Muscle of back (tissue), 11 donors: ENCODE results near the gene MYOG. TPM values are rescaled to one million over a fixed set of nuclear protein-coding genes. Genes with fewer than 3 reads are reported as not detected.

Experiments
- DNase-seq, 3 donors: peaks; one replicate each; pipeline versions ENCODE4 v3.0.0 to v3.0.0-alpha.2; 2013
- polyA plus RNA-seq, 10 donors: library from polyadenylated mRNA; unstranded; fragments of 120-200 nt; gene quantifications; one replicate each; pipeline ENCODE4 v1.2.1, GENCODE V29; 2013; ENCODE audit not compliant: insufficient read length in 10 of 10

The MYOG gene
- polyA plus RNA-seq, 10 donors, result 263 to 409 (median 353) TPM

DNA sequence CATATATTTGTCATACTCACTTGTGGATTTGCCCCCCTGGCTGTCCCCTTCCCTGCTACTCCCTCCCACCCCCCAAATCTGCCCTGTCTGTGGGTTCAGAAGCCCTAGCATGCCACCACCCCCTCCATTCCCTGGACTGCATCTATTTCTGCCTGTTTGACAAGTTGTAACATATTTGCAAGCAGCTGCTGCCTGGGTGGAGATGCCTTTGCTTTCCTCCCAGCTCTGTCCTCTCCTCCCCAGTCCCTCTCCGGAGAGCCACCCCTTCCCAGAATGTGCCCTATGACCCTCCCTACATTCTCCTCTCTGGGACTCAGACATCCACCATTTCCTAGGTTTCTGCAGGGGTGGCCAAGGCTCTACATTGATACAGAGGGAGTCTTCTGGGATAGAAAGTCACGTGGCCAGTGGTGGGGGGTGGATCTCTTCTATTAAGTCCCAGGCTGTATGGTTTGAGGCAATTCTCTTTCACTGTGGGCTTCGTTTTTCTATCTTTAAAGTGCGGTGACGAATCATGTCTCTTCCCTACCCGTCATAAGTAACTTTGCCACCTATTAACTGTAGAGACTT lies 6.0 kb upstream of the MYOG start:
- DNase-seq, result no peak

DNA sequence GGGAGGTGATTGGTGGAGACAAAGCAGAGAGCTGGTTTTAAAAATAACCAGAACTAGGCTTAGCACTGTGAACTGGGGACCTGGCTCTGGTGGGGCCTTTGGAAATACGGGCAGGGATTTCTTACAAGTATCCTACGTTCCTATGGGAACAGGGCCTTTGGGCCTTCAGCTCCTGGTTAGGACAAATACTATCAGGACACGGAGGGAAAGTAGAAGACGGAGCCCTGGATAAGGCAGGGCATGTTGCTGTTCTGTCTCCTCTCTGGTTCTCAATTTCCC lies 5.3 kb upstream of the MYOG start:
- no peak for DNase-seq

- DNase-seq, result no peak
Measured at GRCh38 chr1:203090421-203091198, 4.8 kb upstream of the MYOG start.

GRCh38 chr1:203089651-203090045 lies 3.8 kb upstream of the MYOG start:
- DNase-seq, result peak in 2 of 3 donors; percentile 56 to 69

DNA sequence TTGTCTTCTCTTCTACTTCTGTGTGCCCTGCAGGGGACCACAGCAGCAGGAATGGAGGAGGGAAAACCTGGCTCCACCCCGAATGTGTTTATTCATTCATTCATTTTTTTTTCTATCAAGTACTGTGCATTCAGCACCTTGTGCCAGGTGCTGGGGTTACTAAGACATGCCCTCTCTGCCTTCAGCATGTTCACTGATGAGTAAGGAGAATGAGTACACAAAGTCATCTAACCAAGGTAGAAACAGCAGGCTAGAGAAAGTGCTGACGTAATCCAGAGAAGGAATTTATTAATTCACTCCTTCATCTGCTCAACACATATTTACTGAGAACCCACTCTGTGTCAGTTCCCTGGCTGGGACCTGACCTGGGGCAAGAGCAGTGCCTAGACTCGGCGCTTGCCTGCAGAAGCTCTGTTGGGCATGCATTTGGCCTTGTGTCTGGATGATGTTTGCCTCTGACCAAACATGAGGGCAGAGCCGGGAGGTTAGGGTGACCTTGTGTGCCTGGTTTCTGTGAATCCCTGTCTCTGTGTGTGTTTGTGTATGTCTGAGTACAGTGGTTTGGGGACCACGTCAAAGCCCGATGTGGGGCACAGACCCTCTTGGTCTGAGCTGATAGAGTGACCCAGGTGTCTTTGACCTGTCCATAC lies 3.3 kb upstream of the MYOG start:
- no peak for DNase-seq

- no peak for DNase-seq
Measured at GRCh38 chr1:203088441-203088840, 2.6 kb upstream of the MYOG start.

DNA sequence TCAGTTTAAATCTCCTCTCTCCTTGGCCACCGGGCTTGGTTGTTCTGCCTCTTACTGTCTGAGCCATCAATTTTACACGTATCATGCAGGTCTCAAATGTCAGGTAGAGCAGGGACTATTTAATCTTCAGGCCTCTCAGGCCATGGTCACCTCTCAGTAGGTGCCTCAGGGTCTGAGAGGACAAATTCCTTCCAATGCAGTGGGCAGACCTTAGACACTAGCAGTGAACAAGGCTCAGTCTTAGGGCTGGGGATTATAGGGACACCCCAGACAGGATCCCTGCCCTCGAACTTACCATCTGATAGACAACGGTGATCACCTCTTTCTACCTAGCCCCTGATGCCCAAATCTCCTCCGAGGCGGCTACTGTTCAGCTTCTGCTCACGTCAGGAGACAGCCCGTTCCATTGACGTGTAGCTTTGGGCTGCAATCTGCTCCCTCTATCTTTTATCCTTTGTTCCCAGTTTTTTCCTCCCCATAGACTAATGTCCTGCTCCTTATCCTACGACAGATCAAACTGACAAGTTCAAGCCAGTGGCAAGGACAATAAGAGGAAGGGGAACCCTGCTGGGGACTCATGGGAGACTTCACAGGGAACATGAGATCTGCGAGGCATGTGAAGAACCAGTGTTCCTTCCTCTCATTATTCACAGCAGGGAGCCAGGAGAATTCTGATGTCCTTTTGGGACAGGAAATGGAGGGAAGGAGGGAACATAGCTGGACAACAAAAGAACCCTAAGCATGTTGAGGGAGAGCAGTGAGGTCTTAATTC lies 1.4 kb upstream of the MYOG start:
- DNase-seq, result no peak

DNA sequence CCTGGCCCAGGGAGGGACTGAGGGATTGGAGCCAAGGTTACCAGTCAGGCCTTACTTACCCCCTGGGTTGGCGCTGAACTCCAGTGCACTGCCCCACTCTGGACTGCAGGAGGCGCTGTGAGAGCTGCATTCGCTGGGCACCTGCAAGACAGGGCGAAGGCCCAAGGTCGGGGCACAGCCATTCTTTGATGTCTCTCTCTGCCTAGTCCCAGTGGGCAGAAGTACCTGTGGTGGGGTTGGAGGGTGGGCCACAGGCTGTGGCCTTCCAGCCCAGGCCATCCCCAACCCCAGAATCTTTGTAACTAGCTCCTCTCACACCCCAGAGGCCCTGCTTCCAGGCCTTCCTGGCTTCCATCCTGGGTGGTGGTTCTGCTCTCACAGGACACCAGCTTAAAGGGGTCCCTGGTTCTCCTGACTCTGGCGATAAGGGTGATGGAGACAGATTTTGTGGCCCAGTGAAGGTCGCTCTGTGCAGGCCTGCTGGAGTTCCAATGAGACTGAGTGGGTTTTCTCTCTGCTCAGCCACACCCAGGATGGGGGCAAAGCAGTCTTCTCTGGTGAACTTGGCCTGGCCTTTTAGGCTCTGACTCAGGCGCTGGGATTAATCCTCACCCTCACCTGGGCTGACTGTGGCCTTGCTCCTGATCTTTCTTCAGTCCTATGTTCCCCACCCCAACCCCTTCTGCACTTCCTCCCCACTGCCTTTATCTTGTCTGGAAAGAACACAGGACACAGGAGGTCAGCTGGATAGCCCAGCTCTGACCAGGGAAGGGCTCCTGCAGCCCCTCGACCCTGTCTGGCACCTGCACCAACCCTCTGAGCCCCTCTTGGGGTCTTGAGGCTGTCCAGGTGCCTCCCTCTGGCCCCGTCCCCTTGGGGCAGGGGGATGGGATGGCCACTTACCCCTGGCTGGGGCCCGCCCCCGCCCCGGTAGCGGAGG lies 954 bp downstream of the MYOG start:
- DNase-seq, result no peak

- DNase-seq, result no peak
Measured at GRCh38 chr1:203083463-203083921, 2.3 kb downstream of the MYOG start.

GRCh38 chr1:203082571-203083462 lies 3.0 kb downstream of the MYOG start:
- no peak for DNase-seq

DNA sequence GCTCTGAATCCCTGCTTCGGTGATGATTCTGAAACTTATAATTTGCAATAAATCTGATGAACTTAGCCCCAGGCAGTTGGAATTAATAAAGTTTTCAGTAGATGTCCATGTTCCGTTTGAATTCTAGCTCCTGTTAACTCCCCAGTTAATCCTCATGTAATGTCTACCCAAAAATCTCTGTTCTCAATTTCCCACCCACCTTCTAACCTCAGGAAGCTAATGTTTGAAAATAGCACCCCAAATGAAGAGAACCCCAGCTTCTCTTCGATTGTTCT lies 3.6 kb downstream of the MYOG start:
- no peak for DNase-seq

- DNase-seq, result no peak
Measured at GRCh38 chr1:203081465-203082230, 4.2 kb downstream of the MYOG start.

- no peak for DNase-seq
Measured at GRCh38 chr1:203080456-203080855, 5.4 kb downstream of the MYOG start.

DNA sequence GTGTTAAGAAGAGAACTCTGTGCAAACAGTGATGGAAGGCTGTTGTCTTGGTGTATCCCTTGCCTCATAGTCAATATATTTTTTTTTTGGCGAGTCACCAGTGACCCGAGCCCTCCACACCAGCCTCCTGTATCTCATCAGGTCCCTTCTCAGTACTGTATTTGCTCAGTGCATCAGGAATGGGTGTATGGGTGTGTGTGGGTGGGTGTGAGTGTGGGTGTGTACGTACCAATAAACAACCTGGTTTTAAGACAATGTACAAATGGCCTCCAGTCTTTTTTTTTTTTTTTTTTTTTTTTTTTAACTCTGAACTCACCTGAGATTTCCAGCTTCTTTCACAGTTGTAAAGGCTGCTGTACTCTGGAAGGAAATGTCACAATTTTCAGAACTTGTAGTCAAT lies 7.3 kb downstream of the MYOG start:
- DNase-seq, result no peak

DNA sequence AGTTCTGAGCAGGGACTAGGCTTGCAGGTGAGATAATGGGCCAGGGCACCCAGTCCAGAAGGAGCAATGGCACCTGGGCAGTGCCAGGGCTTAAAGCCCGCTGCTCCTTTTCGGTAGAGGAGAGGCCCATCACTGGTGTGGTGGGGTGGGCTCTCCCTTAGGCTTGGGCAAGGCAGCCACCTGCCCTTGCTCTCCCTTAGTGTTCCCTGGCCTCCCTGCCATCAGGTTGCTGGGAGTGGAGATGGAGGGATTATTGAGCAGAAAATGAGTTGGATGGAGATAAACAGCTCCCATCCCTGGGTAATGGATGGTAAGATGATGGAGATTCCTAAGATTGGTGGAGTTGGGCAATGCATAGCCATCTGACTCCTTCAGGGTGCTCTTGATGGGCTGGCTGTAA lies 7.9 kb downstream of the MYOG start:
- DNase-seq, result no peak

DNA sequence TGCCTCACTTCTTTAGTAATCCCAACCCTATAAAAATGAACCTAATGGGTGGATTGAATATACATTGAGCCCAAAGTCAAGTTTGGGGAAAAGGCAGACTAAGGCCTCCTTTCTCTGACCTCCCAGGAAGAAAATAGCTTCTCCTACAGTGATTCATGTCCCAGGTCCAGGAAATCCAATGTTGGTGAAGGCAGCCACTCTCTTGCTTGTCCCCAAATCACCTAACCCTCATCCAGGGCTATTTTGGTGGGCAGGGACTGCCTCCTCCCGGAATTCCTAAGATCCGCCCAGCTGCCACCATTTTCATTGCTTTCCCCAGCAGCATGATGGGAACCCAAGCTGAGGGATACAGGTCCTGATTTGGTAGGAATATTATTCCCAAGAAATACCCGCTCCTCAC lies 8.4 kb downstream of the MYOG start:
- DNase-seq, result no peak

DNA sequence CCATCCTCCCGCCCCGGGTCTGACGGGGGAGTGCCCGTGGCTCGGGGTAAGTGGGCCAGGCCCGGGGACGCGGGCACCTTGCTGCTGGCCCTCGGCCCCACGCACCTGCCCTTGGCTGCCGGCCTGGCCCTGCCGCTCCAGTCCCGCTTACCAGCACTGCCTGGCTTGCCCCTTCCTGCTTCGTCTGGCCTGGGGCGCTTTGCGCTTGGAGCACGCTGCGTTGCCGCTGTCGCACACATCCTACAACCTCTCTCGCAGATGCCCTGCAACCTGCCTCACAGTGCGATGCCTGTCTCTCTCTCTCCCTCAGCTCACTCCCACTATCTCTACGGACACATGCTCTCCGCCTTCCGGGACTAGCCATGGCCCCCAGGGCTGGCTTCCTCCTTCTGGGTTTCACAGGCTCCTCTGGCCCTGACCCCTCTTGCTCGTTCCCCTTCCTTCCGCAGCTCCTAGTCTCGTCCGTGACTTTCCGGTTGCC lies 9.7 kb downstream of the MYOG start:
- no peak for DNase-seq

DNA sequence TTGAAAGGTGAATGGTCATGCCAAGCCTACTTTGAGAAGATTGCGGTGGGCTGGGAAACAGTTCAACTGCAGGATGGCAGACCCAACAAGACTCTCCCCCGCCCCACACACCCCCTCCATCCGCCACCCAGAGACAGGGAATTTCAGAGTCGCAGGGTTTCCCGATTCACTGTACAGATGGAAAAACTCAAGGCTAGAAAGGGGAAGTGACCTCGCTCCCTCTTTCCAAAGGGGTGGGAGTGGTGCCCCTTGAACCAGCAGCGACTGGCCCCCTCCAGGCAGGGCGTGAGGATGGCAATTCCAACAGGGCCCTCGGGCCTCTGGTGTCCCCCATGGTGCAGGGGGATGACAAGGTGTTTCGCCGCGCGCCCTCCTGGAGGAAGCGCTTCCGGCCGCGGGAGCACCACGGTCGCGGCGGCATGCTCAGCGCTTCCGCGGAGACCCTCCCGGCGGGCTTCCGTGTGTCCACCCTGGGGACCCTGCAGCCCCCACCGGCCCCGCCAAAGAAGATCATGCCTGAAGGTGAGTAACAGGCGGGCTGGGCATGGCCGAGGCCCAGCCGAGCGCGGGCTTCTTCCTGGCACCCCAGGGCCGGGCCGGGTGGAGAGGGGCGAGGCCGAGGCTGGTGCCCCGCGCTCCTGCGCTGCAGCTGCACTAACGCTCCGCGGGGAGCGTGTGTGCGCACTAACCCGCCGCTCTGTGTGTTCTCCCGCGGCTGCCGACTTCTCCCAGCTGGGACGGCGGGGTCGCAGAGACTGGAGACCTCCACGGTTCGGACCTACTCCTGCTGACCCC lies 10.4 kb downstream of the MYOG start:
- DNase-seq, result no peak

GRCh38 chr1:203074610-203075009 lies 11.2 kb downstream of the MYOG start:
- no peak for DNase-seq
